Neutrophil (primary cell): Measurements from ENCODE around the gene SLC44A1.

Source experiments
- H3K27ac ChIP-seq: fragments of 200-600 bp; sonication (generic); 2 replicates; pipeline ENCODE4 v1.5.1; 2016; ENCODE audit warnings: mild to moderate bottlenecking, moderate library complexity
- H3K27me3 ChIP-seq: fragments of 200-600 bp; sonication (generic); 2 replicates; pipeline ENCODE4 v1.6.0; 2016; ENCODE audit warnings: mild to moderate bottlenecking
- H3K36me3 ChIP-seq: fragments of 200-600 bp; sonication (generic); 2 replicates; pipeline ENCODE4 v1.5.1; 2017
- H3K4me1 ChIP-seq, 2 experiments: fragments of 200-600 bp in 1 of 2; sonication (generic) in 1 of 2; 1 replicate in 1 of 2; 2 replicates in 1 of 2; pipeline versions ENCODE4 v1.5.1 to v1.6.1; 2013 to 2016; ENCODE audit warnings: low read depth in 1 of 2, low read length in 1 of 2, mild to moderate bottlenecking in 1 of 2, moderate library complexity in 1 of 2; ENCODE audit not compliant: control insufficient read depth in 1 of 2, insufficient read depth in 1 of 2
- H3K4me3 ChIP-seq, 2 experiments: fragments of 200-600 bp in 1 of 2; sonication (generic) in 1 of 2; 1 replicate in 1 of 2; 2 replicates in 1 of 2; pipeline ENCODE4 v1.5.1; 2013 to 2016; ENCODE audit warnings: low read depth in 1 of 2, low read length in 1 of 2, mild to moderate bottlenecking in 1 of 2, moderate library complexity in 1 of 2
- H3K9me3 ChIP-seq: fragments of 200-600 bp; sonication (generic); 2 replicates; pipeline ENCODE4 v1.5.1; 2016
- CTCF ChIP-seq: fragments of 200-600 bp; sonication (generic); IDR thresholded peaks from 2 replicates; pipeline ENCODE4 v1.5.1; 2016; ENCODE audit warnings: antibody characterized with exemption

SLC44A1 gene

GRCh38 chr9:105421864-105422263 lies 177.4 kb downstream of the SLC44A1 start:
- Histone ChIP-seq H3K4me1 (peaks cover 18 to 25% of the 10 kb centered on the region in 2 experiments), H3K9me3 (no peaks in the 10 kb centered on the region), H3K27ac (no peak overlapping the region), H3K4me3 (no peak overlapping the region), H3K36me3 (no peaks in the 10 kb centered on the region), H3K27me3 (no peaks in the 10 kb centered on the region)
- TF ChIP-seq CTCF, result no peak

GRCh38 chr9:105425816-105426433 lies 181.5 kb downstream of the SLC44A1 start:
- Histone ChIP-seq H3K4me1 (peaks cover 0 to 3% of the 10 kb centered on the region in 2 experiments), H3K27me3 (no peaks in the 10 kb centered on the region), H3K36me3 (no peaks in the 10 kb centered on the region), H3K4me3 (no peak overlapping the region), H3K9me3 (no peaks in the 10 kb centered on the region), H3K27ac (no peak overlapping the region)
- no peak for TF ChIP-seq CTCF

GRCh38 chr9:105426657-105427056 lies 182.2 kb downstream of the SLC44A1 start:
- peaks cover 0 to 3% of the 10 kb centered on the region in 2 experiments for H3K4me1 ChIP-seq
- H3K36me3 ChIP-seq, result no peaks in the 10 kb centered on the region
- H3K4me3 ChIP-seq, result no peak overlapping the region
- H3K27me3 ChIP-seq, result no peaks in the 10 kb centered on the region
- H3K27ac ChIP-seq, result no peak overlapping the region
- no peak for TF ChIP-seq CTCF
- no peaks in the 10 kb centered on the region for H3K9me3 ChIP-seq

GRCh38 chr9:105431424-105432246 lies 187.2 kb downstream of the SLC44A1 start:
- H3K27ac ChIP-seq, result no peak overlapping the region
- peaks cover 0 to 5% of the 10 kb centered on the region in 2 experiments for H3K4me1 ChIP-seq
- no peaks in the 10 kb centered on the region for H3K27me3 ChIP-seq
- H3K9me3 ChIP-seq, result no peaks in the 10 kb centered on the region
- no peaks in the 10 kb centered on the region for H3K36me3 ChIP-seq
- no peak overlapping the region for H3K4me3 ChIP-seq
- TF ChIP-seq CTCF, result no peak

GRCh38 chr9:105432247-105432842 lies 187.9 kb downstream of the SLC44A1 start:
- Histone ChIP-seq H3K27ac (no peak overlapping the region), H3K27me3 (no peaks in the 10 kb centered on the region), H3K4me3 (no peak overlapping the region), H3K9me3 (no peaks in the 10 kb centered on the region), H3K4me1 (peaks cover 0 to 5% of the 10 kb centered on the region in 2 experiments), H3K36me3 (no peaks in the 10 kb centered on the region)
- no peak for TF ChIP-seq CTCF
